Measurements from ENCODE around the gene SMIM27. TPM values are rescaled to one million over a fixed set of nuclear protein-coding genes. Genes with fewer than 3 reads are reported as not detected.

The SMIM27 gene
- total RNA-seq, 1 experiment from 2014 or later, result 4.4 TPM

DNA sequence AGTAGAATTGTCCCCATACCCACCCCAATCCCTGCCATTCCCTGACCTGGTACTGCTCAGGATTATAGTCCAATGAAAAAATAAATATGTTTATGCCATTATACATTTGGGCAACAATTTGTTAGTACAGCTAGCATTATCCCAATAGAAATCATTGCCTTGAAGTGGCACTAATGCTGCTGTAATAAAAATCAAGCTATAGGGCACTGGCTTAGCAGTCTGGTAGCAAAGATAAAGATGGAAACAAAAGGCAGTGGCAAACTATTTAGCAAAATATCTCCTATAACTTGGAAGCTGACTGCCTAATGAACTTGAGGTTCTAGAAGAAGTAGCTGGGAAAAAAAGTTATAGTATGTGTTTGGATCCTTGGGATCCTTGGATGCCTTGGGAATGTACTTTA, 2.5 kb downstream of the SMIM27 start:
- no peak for DNase-seq (ENCODE audit: low read depth)

DNA sequence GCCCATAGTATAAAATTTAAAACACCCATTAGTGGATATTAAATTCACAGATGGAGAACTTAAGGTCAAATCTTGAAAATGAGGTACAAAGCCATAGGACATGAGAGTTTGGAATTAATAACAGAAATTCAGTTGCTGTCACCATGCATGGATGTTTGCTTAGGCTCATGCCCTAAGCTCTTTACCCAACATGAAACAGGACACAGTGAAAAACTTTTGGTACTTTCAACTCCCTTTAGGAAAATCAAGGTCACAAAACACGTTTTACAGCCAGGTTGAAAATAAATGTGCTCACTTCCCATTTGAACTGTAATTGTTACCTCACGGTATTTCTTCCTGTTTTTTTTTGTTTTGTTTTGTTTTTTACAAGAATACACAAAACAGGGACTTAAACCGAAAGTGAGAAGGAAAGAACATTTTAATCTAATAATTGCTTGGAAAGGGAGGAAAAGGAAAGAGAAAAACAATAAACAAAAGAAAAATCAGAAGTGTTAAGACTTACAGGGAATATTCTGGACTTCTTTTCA, 6.3 kb downstream of the SMIM27 start:
- DNase-seq (ENCODE audit: low read depth), result no peak

DNA sequence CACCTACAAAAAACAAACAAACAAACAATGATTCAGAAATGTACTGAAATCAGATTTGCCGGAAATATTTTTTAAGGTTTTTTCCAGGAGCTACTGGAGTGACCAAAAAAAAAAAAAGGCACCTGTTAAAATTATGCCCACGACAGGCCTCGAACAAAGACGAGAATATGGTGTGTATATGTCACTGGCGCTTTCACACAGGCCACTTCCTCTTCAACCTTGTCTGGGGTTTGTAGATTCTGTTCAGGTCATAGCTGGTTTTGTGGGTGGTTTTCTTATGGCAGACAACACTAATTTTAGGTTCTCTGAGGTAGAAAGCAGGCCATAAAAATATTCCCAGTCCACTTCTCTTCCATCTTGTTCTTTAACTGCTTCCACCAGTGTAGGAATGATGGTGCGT, 13.8 kb downstream of the SMIM27 start:
- no peak for DNase-seq (ENCODE audit: low read depth)

DNA sequence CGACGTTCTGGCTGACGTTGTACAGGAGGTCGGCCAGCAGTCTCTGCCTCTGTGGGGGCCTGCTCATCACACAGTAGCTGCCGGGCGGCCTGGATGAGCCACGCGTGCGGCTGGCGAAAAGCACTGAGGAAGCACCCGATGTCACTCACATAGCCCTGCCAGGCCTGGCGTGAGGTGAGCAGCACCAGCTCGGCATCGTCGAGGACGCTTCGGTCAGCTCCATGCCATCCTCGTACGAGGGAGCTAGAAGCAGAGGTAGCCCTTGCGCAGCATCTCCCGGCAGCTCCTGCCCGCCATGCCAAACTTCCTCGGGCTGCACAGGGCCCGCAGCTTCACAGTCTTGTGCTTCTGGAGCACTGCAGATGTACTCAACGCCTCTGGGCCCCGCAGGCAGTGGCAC, 14.6 kb downstream of the SMIM27 start:
- no peak for DNase-seq (ENCODE audit: low read depth)

DNA sequence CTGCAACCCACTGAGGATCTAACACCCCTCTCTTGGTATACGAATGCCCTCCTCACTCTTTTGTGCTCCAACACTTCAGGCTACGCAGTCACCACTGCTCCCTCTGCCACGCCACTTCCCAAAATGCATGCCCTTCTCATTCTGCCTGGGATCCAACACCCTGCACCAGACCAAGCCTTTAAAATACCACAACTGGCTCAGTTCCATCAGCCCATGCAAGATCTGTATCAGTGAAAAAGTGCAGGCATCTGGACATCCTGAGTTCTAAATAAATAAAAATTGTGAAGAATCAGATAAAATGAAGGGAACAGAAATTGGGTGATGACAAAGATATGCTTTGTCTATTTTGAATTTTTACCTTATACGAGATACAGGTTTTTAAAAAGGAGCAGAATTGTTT, 18.1 kb downstream of the SMIM27 start:
- no peak for DNase-seq (ENCODE audit: low read depth)

DNA sequence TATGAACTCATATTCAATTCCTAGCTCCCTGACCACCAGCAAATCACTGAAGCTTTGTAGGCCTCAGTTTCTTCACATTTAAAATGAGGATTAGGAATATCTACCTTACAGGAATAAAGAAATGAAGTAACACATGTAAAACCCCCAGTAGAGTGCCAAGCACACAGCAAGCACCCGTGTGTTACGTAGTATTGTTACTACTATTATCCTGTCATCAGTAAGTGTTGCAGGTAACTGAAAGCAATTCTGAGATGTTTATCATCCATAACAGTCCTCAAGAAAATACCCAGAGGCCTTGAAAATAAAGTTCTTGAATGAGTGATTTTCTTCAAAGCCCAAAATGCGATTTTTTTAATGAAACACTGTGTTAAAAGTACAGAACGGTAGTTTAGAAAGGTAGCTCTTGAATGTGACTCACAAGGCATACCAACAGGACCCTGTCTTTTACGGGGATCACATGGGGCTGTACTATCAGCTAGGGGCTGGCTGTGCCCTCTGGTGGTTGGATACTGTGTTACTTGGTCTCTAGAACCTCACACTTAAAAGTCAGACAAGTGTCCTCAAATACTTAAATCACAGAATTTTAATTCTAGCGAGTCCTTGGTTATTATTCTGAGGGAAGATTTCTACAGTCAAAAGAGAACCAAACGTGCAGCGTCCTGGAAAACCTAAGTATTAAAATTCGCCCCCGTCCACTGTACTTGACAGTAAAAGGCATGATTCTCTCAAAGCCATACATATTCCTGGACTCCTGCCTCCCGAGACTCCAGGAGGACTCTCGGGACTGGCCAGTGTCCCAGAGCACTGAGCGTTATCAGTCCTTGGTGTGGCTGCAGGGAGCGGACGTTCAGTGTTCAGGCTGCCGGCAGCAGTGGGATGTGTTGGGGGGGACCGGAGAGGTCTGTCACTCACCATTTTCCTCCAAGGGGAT, 20.1 kb downstream of the SMIM27 start:
- DNase-seq (ENCODE audit: low read depth), result peak; percentile 76

DNA sequence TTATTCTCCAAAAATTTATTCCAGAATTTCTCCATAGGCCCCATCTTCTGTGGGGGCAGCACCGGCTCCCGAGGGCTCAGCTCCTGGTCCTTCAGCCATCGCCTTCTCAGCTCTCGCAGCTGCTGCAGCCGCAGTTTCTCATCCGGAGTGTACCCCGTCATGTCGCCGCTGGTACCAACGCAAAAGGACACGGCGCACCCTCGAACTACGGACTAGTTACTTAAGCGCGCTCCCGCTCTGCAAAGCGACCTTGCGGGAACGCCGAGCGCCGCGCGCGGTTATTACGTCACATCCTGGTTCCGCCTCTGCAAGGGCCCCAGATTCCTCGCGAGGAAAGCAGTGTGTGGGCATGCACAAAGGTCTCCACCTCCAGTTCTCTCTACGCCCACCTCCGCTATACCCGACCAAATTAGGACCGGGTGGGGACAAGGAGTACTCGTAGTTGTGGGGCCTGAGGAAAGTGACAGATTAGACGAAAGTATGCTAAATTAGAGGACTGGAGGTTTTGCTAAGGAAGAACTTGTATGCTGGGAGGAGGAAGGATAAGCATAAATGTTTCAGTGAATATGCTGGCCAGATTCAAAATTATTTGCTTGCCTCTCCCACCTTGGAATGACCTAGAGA, 20.9 kb downstream of the SMIM27 start, which contains the start of gene NDUFB6:
NDUFB6 (minus strand) TSS at position 260 of the 624 bp plus-strand sequence; CDS start at position 161, 99 bp downstream.
- DNase-seq (ENCODE audit: low read depth), result peak; percentile 93

DNA sequence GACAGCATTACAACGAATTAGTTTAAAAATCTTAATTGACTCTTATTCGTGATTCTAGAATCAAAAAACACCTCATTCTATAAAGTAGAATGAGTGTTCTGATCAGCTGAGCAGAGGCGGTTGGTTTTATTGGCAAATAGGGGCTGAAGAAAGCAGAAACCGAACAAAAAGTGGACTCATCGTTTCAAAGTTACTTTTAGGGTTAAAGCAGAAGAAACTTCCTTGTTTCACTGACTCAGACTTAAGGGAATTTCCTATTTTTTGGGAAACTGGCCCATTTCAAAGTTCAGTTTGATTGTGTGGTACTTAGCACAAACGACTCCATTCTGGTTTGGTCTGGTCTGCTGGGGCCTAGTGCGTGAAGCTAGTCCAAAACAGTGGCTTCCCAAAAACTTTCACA, 21.7 kb downstream of the SMIM27 start:
- no peak for DNase-seq (ENCODE audit: low read depth)

DNA sequence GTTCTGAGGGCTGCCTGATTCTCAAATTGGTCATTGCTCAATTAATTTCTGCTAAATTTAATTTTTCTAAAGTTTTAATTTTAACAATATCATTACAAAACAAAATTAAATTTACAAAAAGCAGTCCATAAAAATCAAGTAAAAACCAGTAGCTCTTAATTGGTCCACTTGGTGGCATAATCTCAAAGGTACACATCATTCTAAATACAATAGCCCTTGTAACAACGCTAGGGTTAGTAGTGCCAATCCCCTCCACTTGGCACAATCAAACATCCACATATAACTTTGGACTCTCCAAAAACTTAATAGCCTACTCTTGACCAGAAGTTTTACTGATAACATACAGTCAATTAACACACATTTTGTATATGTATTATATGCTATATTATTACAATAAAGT, 22.7 kb downstream of the SMIM27 start:
- DNase-seq (ENCODE audit: low read depth), result peak; percentile 7

DNA sequence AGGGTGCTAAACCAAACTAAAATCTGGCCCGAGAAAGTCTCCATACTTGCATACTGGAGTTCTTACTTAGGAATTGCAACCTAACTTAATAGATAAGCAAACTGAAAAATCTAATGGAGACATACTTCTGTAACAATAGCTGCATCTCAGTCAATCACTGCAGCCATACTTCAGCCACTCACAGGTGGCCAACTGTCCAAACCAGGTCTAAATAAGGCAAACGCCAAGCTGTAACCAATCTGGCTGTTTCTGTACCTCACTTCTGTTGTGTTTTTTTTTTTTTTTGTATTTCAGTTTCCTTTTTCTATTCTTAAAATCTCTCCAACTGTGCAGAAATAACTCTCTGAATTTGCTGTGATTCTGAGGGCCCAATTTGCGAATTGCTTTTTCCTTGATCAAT, 25.2 kb downstream of the SMIM27 start:
- DNase-seq (ENCODE audit: low read depth), result no peak

DNA sequence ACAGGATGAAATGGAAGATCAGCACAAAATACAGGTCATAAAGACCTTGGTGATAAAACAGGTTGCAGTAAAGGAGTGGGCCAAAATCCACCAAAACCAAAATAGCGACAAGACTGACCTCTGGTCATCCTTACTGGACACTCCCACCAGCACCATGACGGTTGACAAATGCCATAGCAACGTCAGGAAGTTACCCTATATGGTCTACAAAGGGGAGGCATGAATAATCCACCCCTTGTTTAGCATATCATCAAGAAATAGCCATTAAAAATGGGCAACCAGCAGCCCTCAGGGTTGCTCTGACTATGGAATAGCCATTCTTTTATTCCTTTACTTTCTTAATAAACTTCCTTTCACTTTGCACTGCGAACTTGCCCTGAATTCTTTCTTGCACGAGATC, 26.8 kb downstream of the SMIM27 start:
- DNase-seq (ENCODE audit: low read depth), result peak; percentile 11

DNA sequence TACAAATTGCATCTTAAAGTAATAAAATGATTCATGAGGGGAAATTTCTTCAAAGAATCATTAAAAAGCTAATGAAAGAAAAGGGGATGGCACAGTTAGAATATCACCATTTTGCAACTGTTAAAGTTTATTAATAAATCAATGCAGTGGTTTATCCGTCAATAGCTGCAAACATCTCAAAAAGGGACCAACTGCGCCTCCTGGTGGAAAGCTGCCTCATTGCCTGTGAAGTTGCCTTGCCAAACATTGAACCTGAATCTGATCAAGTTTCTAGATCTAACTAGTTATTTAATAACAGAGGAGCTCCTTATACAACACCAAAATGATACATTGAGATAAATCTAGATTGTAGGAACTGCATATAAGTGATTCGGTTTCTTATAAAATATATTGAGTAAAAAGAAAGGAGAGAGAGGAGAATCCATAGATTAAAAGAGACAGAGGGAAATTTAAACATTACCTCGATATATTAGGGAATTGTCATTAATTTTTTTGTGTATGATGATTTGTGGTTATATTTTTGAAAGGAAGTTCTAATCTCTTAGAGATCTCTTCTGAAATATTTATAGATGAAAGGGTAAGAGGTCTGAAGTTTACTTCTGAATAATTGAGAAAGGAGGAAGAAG, 27.7 kb downstream of the SMIM27 start:
- DNase-seq (ENCODE audit: low read depth), result peak; percentile 44

DNA sequence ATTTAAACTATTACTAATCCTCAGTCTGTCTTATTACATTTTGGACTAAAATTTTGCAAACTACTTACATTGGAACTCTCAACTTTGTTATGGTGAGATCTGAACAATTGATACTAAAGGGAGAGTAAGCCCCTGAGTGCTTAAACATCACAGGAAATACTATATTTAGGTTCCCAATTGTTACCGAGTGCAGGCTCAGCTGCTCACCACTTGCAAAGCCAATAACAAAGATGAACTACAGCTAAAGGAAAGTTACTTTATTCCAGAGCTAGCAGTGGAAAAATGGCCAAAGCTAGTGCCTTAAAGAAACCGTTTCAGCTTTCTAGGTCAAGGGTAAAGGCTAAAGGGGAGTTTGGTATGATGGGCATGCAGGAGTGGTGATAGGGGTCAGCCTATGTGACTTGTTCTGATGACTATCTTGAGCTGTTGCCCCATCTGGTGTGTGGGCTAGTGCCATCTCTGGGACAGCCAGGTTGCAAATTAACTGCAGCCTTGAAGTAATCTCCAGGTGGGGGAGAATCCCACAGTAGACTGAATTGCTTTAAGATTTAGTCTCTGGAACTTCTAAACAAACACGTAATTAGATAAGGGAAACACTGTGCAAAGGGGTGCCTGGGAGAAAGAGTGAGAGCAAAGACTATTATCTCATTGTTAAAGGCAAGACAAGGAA, 28.6 kb downstream of the SMIM27 start:
- DNase-seq (ENCODE audit: low read depth), result no peak

DNA sequence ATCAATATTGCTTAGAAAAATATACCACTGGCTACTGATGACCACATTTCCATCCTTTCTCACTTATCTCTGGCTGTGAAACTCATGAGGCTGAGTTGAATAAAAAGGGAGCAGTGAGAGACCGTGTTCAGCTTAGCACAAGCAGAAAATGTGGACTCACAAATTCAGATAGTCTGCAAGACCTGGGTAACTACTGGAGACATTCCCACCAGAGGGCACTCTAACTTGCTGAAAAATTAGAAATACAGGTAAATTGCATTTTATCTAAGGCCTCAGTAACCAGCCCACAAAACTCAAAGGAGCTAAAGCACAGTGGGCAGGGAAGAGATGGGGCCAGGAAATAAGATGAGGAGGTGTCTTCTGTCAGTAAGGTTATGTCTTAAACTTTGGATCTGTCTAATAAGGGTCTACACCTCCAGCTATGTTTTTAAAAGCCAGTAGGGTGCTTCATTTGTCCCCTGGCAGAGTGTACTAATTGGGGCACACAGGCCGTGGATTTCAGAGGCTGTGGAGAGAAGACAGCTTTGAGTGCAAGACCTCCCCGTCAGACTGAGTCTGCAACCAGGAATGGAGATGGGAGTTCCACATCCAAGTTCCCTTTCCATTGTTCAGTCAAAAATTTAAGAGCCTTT, 29.5 kb downstream of the SMIM27 start:
- peak; percentile 59 for DNase-seq (ENCODE audit: low read depth)

DNA sequence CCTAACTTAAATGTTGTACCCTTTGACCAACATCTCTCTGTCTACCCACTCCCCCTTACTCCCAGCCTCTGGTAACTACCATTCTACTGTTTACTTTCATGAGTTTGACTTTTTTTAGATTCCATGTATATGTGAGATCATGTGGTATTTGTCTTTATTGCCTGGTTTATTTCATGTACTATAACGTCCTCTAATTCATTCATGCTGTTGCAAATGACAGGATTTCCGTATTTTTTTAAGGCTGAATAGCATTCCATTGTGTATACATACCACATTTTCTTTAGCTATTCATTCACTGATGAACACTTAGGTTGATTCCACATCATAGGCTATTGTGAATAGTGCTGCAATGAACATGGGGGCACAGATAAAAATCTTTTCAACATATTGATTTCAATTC, 32.7 kb downstream of the SMIM27 start:
- no peak for DNase-seq (ENCODE audit: low read depth)

DNA sequence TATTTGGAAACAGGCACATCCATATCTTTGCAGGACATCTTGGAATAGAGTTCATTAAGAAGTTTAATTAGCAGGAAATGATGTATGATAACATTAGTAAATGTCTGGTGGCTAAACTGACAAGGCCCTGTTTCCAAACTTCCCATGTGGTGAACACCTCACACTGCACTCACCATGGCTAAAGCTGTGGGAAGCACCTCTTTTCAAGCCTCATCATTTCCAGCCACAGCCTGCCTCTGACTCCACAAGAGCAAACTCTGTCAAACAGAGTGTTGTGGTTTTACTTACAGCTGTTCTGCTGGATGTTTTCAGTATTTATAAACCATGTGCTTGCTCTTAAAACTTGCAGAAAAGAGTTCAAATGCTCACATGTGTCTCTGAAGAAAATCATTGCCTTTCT, 35.8 kb downstream of the SMIM27 start:
- DNase-seq (ENCODE audit: low read depth), result peak; percentile 81

DNA sequence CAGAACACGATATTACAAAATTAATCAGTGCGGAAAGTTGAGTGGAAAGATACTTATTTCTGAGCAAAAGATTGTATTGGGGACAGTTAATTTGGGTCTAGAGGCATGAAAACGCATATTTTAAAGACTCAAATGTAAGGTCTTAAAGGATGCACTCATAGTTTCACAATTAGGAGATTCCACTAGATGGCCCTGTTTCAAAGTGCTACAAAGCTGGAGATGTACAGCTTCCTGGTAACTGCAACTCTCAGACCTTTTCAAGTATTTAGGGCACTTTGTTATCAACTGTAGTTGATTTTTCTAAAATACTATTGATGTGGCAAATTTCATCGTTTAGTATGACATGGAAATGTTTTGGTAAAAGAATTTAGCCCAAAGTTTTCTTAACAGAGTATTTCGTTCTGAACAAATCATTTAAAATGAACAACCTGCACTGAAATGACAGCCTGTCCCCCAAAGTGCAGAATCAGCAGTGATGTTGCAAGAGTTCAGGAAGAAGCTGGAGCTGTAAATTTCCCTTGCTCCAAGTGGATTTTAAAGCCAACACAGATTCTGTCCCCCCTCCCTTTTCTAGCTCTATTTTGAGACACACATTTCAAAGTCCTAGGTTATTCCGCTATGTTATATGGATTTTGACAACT, 37.1 kb downstream of the SMIM27 start:
- peak; percentile 54 for DNase-seq (ENCODE audit: low read depth)

DNA sequence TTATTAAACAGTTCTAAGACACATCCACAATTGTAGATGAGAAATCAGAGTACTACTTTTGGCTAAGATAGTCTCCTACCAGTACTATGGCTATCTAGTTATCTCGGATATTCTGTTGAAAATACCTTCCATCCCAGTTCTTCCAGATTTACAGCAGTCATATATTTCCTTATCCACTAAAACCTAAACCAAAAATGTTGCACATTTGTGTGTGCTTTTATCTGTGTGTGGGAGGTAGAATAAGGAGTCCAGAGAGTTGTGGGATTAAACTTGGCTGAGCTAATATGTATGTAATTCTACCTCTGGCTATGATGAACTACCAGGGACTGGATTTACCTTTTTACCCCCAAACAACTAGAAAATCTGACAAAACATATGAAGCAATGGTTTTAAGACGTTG, 38.3 kb downstream of the SMIM27 start:
- no peak for DNase-seq (ENCODE audit: low read depth)

DNA sequence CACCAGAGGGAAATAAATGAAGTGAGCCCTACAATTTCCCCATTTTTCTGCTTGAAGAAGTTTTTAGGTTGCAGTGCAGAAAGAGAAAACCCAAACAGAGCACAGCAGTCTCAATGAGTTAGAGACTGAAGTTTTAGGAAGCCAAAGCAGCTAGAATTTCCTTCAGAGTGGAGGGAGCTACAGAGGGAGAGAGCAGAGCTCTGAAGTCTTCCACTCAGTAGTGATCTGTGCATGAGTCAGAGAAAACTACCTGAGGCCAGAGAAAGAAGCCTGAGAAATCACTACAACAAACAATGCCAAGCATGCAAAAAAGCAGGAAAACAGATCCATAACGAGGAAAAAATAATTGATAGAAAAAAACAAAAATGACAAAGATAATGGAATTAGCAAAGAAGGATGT, 38.8 kb downstream of the SMIM27 start:
- DNase-seq (ENCODE audit: low read depth), result no peak

DNA sequence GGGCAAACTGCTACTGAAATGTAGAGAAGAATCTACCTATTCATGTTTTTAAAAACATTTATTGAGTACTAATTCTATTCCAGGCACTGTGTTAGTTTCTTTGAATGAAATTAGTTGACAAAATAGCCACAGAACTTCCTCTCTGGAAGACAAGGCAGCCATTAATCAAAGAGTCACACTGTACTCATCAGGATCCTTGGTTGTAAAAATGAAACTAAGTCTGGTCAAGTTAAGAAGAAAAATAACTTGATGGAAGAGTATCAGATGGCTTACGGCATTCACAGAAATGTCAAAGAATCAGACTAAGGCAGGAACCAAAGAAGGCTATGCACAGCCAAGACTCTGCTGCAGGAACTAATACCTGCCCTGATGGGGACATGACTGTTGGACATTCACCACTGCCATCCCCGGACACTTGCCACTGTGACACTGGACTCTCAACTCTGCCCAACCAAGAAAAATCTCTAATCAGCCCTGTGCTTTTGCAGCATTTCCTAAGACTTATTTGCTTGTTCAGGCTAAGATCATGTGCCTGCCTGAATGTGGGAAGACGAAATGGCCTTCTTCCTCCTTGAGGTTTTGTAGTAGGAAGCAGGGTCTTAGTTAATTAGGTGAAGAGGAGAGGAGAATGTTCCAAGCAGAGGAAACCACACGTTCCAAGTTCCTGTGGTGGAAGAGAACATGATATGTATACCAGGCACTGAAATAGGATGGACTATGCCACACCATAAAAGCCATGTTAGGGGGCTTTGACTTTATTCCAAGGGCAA, 44.2 kb downstream of the SMIM27 start:
- DNase-seq (ENCODE audit: low read depth), result no peak
